ENCODE results near the gene FOXP1. TPM values are rescaled to one million over a fixed set of nuclear protein-coding genes. Genes with fewer than 3 reads are reported as not detected.

The FOXP1 gene
- polyA plus RNA-seq, 4 donors = 4.9 to 66.5 (median 15.3) TPM

DNA sequence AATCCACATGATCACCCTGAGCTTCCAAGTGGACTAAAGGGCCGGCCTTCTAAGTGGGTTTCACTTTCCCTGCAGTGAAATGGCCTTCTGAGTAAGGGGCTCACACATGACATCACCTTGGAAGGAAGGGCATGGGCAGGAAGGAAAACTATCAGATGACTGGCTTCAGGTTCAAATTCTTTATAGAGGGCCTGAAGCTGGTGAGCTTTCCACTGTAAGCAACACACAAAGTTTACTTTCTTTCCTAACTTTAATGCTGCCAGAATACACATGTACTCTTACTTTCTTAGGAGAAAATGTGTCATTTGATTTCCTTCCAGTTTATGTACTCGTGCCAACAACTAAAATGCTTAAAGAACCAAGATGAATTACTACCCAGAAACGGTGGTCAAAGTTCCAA lies 475.6 kb downstream of the FOXP1 start:
- Histone ChIP-seq H3K36me3 (ENCODE audit: control insufficient read depth in 3 of 3, insufficient read depth in 2 of 3, low read depth in 1 of 3, low read length in 3 of 3) (peaks cover 3 to 31% (median 5%) of the 10 kb centered on the region in 3 donors), H3K9me3 (ENCODE audit: control insufficient read depth in 2 of 2, insufficient read depth in 1 of 2, low read depth in 1 of 2, low read length in 1 of 2) (no peaks in the 10 kb centered on the region), H3K4me3 (ENCODE audit: low read depth in 1 of 3, low read length in 3 of 3) (no peak overlapping the region), H3K27me3 (ENCODE audit: control insufficient read depth in 3 of 3, insufficient read depth in 3 of 3, low read length in 3 of 3) (no peaks in the 10 kb centered on the region), H3K27ac (ENCODE audit: low read depth in 1 of 3, low read length in 2 of 3) (peak overlapping the region in 2 of 3 donors; percentile 38 to 52), H3K4me1 (ENCODE audit: control insufficient read depth in 3 of 3, insufficient read depth in 2 of 3, low read depth in 1 of 3, low read length in 2 of 3) (peaks cover 2 to 10% (median 7%) of the 10 kb centered on the region in 3 donors)
- WGBS, 3 donors = 16 to 35% (median 32%) methylated on average over 3 of the region's 3 CpGs
- no peak for FAIRE-seq
- DNase-seq = no peak

DNA sequence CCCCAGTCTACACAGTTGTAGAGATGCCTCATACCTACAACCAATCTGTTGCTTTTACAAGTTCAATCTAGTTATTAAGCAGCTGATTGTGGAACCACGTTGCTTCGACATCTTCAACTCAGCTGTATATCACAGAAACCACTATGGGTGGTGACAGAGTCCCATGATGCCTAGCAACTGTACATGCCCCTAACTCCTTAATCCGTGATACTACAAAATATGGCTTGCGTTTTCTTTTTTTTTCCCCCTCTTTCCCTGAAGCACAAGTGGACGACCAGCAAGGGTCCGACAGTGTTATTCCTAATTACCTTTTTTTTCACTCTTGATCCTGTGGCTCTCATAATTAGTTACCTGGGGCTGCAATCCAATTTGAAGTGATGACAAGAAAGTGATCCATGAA lies 478.6 kb downstream of the FOXP1 start:
- 86% methylated on average over 6 of the region's 6 CpGs for WGBS, 3 donors
- no peak for FAIRE-seq
- peaks cover 2 to 24% (median 9%) of the 10 kb centered on the region in 3 donors for H3K4me1 ChIP-seq (ENCODE audit: control insufficient read depth in 3 of 3, insufficient read depth in 2 of 3, low read depth in 1 of 3, low read length in 2 of 3)

GRCh38 chr3:71104556-71104955 lies 479.0 kb downstream of the FOXP1 start:
- Histone ChIP-seq H3K4me3 (ENCODE audit: low read depth in 1 of 3, low read length in 3 of 3) (no peak overlapping the region), H3K4me1 (ENCODE audit: control insufficient read depth in 3 of 3, insufficient read depth in 2 of 3, low read depth in 1 of 3, low read length in 2 of 3) (peaks cover 2 to 24% (median 9%) of the 10 kb centered on the region in 3 donors), H3K9me3 (ENCODE audit: control insufficient read depth in 2 of 2, insufficient read depth in 1 of 2, low read depth in 1 of 2, low read length in 1 of 2) (no peaks in the 10 kb centered on the region), H3K36me3 (ENCODE audit: control insufficient read depth in 3 of 3, insufficient read depth in 2 of 3, low read depth in 1 of 3, low read length in 3 of 3) (peaks cover 0 to 21% (median 1%) of the 10 kb centered on the region in 3 donors), H3K27ac (ENCODE audit: low read depth in 1 of 3, low read length in 2 of 3) (no peak overlapping the region), H3K27me3 (ENCODE audit: control insufficient read depth in 3 of 3, insufficient read depth in 3 of 3, low read length in 3 of 3) (no peaks in the 10 kb centered on the region)
- FAIRE-seq (no peak), DNase-seq (no peak)
- WGBS, 3 donors = 50 to 90% (median 76%) methylated on average over 3 of the region's 3 CpGs

More for the DNA sequence above, 478.6 kb downstream of the FOXP1 start:
- no peak for DNase-seq
- no peaks in the 10 kb centered on the region for H3K27me3 ChIP-seq (ENCODE audit: control insufficient read depth in 3 of 3, insufficient read depth in 3 of 3, low read length in 3 of 3)
- H3K4me3 ChIP-seq (ENCODE audit: low read depth in 1 of 3, low read length in 3 of 3) = no peak overlapping the region
- no peaks in the 10 kb centered on the region for H3K9me3 ChIP-seq (ENCODE audit: control insufficient read depth in 2 of 2, insufficient read depth in 1 of 2, low read depth in 1 of 2, low read length in 1 of 2)
- H3K36me3 ChIP-seq (ENCODE audit: control insufficient read depth in 3 of 3, insufficient read depth in 2 of 3, low read depth in 1 of 3, low read length in 3 of 3) = peaks cover 0 to 23% (median 1%) of the 10 kb centered on the region in 3 donors
- no peak overlapping the region for H3K27ac ChIP-seq (ENCODE audit: low read depth in 1 of 3, low read length in 2 of 3)

DNA sequence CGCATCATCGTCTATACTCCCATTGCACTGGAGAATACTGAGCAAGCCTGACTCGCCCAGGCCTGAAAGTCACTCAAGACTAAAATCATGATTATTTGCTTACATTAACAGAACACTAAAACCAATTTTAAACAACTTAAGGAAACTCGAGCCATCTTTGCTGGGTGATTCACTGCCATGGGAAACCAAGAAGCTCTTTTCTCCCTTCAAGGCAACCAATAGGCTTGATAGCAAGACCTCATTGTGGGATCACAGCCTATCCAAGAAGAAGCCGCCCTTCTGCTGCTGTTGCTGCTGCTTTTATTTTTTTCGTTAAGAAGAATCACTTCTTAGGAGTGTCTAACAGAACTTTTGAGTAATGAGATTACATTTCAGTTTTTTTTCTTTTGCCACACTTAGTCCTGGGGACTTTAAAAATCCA lies 479.4 kb downstream of the FOXP1 start:
- Histone ChIP-seq H3K9me3 (ENCODE audit: control insufficient read depth in 2 of 2, insufficient read depth in 1 of 2, low read depth in 1 of 2, low read length in 1 of 2) (no peaks in the 10 kb centered on the region), H3K27me3 (ENCODE audit: control insufficient read depth in 3 of 3, insufficient read depth in 3 of 3, low read length in 3 of 3) (no peaks in the 10 kb centered on the region), H3K36me3 (ENCODE audit: control insufficient read depth in 3 of 3, insufficient read depth in 2 of 3, low read depth in 1 of 3, low read length in 3 of 3) (peaks cover 0 to 19% (median 1%) of the 10 kb centered on the region in 3 donors), H3K27ac (ENCODE audit: low read depth in 1 of 3, low read length in 2 of 3) (peak overlapping the region in 1 of 3 donors; percentile 73), H3K4me3 (ENCODE audit: low read depth in 1 of 3, low read length in 3 of 3) (no peak overlapping the region), H3K4me1 (ENCODE audit: control insufficient read depth in 3 of 3, insufficient read depth in 2 of 3, low read depth in 1 of 3, low read length in 2 of 3) (peaks cover 2 to 24% (median 9%) of the 10 kb centered on the region in 3 donors)
- DNase-seq (no peak), FAIRE-seq (no peak)
- 68 to 91% (median 86%) methylated on average over 6 of the region's 6 CpGs for WGBS, 3 donors

- Histone ChIP-seq H3K27me3 (ENCODE audit: control insufficient read depth in 3 of 3, insufficient read depth in 3 of 3, low read length in 3 of 3) (no peaks in the 10 kb centered on the region), H3K27ac (ENCODE audit: low read depth in 1 of 3, low read length in 2 of 3) (peak overlapping the region in 1 of 3 donors; percentile 68), H3K9me3 (ENCODE audit: control insufficient read depth in 2 of 2, insufficient read depth in 1 of 2, low read depth in 1 of 2, low read length in 1 of 2) (no peaks in the 10 kb centered on the region), H3K4me1 (ENCODE audit: control insufficient read depth in 3 of 3, insufficient read depth in 2 of 3, low read depth in 1 of 3, low read length in 2 of 3) (peaks cover 0 to 22% (median 9%) of the 10 kb centered on the region in 3 donors), H3K36me3 (ENCODE audit: control insufficient read depth in 3 of 3, insufficient read depth in 2 of 3, low read depth in 1 of 3, low read length in 3 of 3) (peaks cover 0 to 17% (median under 1%) of the 10 kb centered on the region in 3 donors), H3K4me3 (ENCODE audit: low read depth in 1 of 3, low read length in 3 of 3) (no peak overlapping the region)
- FAIRE-seq = no peak
- WGBS, 3 donors = 42 to 59% (median 52%) methylated on average over 9 of the region's 9 CpGs
- no peak for DNase-seq
Observed at GRCh38 chr3:71103430-71103921, 480.1 kb downstream of the FOXP1 start.

DNA sequence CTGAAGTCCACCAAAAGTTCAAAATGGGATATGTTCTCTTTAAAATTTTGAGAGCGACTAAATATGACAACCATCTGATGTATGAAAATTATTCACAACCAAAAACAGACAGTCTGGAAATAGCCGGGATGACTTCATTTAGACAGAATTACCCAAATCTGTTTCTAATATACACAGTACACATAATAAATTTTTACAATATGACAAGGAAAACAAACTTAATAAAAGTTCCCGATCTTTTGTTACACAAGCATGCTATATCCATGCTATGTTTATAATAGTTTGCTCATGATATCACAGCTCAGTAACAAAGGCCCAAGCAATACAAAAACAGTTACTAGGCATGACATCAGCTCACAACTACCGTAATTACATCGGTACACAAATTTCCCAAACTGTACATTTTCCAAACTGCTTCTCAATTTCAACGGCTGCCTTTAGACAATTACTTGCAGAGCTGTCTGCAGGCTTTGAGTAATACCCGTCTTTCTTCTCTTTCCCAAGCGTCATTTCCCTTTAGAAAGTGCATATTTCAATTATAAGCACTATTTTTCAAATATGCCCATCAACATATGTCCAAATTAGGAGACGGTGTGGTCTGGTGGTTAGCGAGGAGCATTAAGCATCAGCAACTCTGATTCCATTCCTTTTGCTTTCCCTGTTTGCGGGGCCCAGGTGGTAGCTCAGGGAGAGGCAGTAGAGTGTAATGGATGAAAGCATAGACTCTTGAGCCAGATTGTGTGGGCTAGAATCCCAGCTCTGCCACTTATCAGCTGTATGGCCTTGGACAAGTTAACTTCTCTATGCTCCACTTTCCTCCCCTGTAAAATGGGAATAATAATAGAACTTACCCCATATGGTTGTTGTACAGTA lies 481.2 kb downstream of the FOXP1 start:
- Histone ChIP-seq H3K4me3 (ENCODE audit: low read depth in 1 of 3, low read length in 3 of 3) (no peak overlapping the region), H3K27me3 (ENCODE audit: control insufficient read depth in 3 of 3, insufficient read depth in 3 of 3, low read length in 3 of 3) (no peaks in the 10 kb centered on the region), H3K9me3 (ENCODE audit: control insufficient read depth in 2 of 2, insufficient read depth in 1 of 2, low read depth in 1 of 2, low read length in 1 of 2) (no peaks in the 10 kb centered on the region), H3K36me3 (ENCODE audit: control insufficient read depth in 3 of 3, insufficient read depth in 2 of 3, low read depth in 1 of 3, low read length in 3 of 3) (peaks cover 0 to 15% (median 3%) of the 10 kb centered on the region in 3 donors), H3K27ac (ENCODE audit: low read depth in 1 of 3, low read length in 2 of 3) (peak overlapping the region in 2 of 3 donors; percentile 30 to 56), H3K4me1 (ENCODE audit: control insufficient read depth in 3 of 3, insufficient read depth in 2 of 3, low read depth in 1 of 3, low read length in 2 of 3) (peaks cover 1 to 19% (median 9%) of the 10 kb centered on the region in 3 donors)
- DNase-seq (peak in 1 of 2 donors; percentile 45), FAIRE-seq (no peak)
- 48 to 82% (median 80%) methylated on average over 11 of the region's 11 CpGs for WGBS, 3 donors

- Histone ChIP-seq H3K36me3 (ENCODE audit: control insufficient read depth in 3 of 3, insufficient read depth in 2 of 3, low read depth in 1 of 3, low read length in 3 of 3) (peaks cover 0 to 14% (median 3%) of the 10 kb centered on the region in 3 donors), H3K27me3 (ENCODE audit: control insufficient read depth in 3 of 3, insufficient read depth in 3 of 3, low read length in 3 of 3) (no peaks in the 10 kb centered on the region), H3K27ac (ENCODE audit: low read depth in 1 of 3, low read length in 2 of 3) (peak overlapping the region in 2 of 3 donors; percentile 18 to 56), H3K4me3 (ENCODE audit: low read depth in 1 of 3, low read length in 3 of 3) (no peak overlapping the region), H3K4me1 (ENCODE audit: control insufficient read depth in 3 of 3, insufficient read depth in 2 of 3, low read depth in 1 of 3, low read length in 2 of 3) (peaks cover 1 to 19% (median 9%) of the 10 kb centered on the region in 3 donors), H3K9me3 (ENCODE audit: control insufficient read depth in 2 of 2, insufficient read depth in 1 of 2, low read depth in 1 of 2, low read length in 1 of 2) (no peaks in the 10 kb centered on the region)
- FAIRE-seq (no peak), DNase-seq (no peak)
- 56 to 88% (median 79%) methylated on average over 5 of the region's 5 CpGs for WGBS, 3 donors
Observed at GRCh38 chr3:71101626-71102025, 481.9 kb downstream of the FOXP1 start.

DNA sequence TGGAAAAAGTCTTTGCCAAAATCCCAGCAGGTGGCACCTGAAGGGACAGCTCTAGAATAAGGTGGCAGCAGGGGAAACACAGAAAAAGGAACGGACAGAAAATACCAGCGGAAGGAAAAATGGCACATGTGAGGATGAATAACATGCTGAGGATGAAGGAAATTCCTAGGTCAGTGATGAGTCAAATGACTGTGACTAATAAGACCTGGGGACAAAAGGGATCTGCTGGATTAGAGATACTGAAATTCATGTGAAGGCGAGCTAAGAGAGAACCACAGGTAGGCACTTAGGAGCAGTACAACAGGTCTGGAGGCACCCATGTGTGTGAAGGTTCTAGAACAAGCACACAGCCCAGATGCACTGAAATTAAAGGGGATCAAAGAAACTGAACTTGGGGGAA lies 482.5 kb downstream of the FOXP1 start:
- H3K4me1 ChIP-seq (ENCODE audit: control insufficient read depth in 3 of 3, insufficient read depth in 2 of 3, low read depth in 1 of 3, low read length in 2 of 3) = peaks cover 1 to 19% (median 13%) of the 10 kb centered on the region in 3 donors
- peaks cover 0 to 11% (median 3%) of the 10 kb centered on the region in 3 donors for H3K36me3 ChIP-seq (ENCODE audit: control insufficient read depth in 3 of 3, insufficient read depth in 2 of 3, low read depth in 1 of 3, low read length in 3 of 3)
- no peak for FAIRE-seq
- 77 to 88% (median 84%) methylated on average over 3 of the region's 3 CpGs for WGBS, 3 donors
- H3K9me3 ChIP-seq (ENCODE audit: control insufficient read depth in 2 of 2, insufficient read depth in 1 of 2, low read depth in 1 of 2, low read length in 1 of 2) = no peaks in the 10 kb centered on the region
- H3K27ac ChIP-seq (ENCODE audit: low read depth in 1 of 3, low read length in 2 of 3) = no peak overlapping the region
- H3K27me3 ChIP-seq (ENCODE audit: control insufficient read depth in 3 of 3, insufficient read depth in 3 of 3, low read length in 3 of 3) = no peaks in the 10 kb centered on the region
- H3K4me3 ChIP-seq (ENCODE audit: low read depth in 1 of 3, low read length in 3 of 3) = no peak overlapping the region
- no peak for DNase-seq

Measured in small intestine (tissue), 7 donors.